GM12891 (cell line): Measurements from ENCODE around the gene PELI2. TPM values are rescaled to one million over a fixed set of nuclear protein-coding genes. Genes with fewer than 3 reads are reported as not detected.

Experiments
- DNase-seq: peaks from one replicate; pipeline ENCODE4 v3.0.0; 2011; ENCODE audit warnings: low spot score; ENCODE audit not compliant: insufficient read length
- FAIRE-seq: peaks from 2 replicates; lab custom pipeline; 2011; peaks lifted over from hg19 to GRCh38; lab: Jason Lieb, UNC
- PAX5 ChIP-seq: IDR thresholded peaks from 2 replicates; pipeline ENCODE4 v1.6.1; 2011; ENCODE audit warnings: low read length, moderate library complexity, mild to moderate bottlenecking; ENCODE audit not compliant: insufficient read depth, severe bottlenecking
- POLR2A ChIP-seq: IDR thresholded peaks from 2 replicates; pipeline ENCODE4 v1.6.1; 2011; ENCODE audit warnings: low read depth, low read length, control low read depth
- POLR2AphosphoS5 ChIP-seq: IDR thresholded peaks from 2 replicates; pipeline ENCODE4 v1.6.1; 2011; ENCODE audit warnings: low read depth, low read length, control low read depth
- POU2F2 ChIP-seq: IDR thresholded peaks from 2 replicates; pipeline ENCODE4 v1.6.1; 2011; ENCODE audit warnings: low read depth, mild to moderate bottlenecking, control low read depth, low read length, moderate library complexity
- SPI1 ChIP-seq: IDR thresholded peaks from 2 replicates; pipeline ENCODE4 v1.6.1; 2011; ENCODE audit warnings: low read depth, low read length, control low read depth
- TAF1 ChIP-seq: IDR thresholded peaks from 2 replicates; pipeline ENCODE4 v1.6.1; 2011; ENCODE audit warnings: low read depth, low read length, control low read depth
- polyA plus RNA-seq: library from polyadenylated mRNA; unstranded; fragments of >200 nt; gene quantifications from one replicate; pipeline ENCODE4 v1.2.1, GENCODE V29; 2012; ENCODE audit warnings: low read depth, missing spikeins, inconsistent platforms; ENCODE audit not compliant: missing spikeins

The PELI2 gene
- not detected for polyA plus RNA-seq

GRCh38 chr14:56117765-56118610 lies at the start of gene PELI2:
Gene PELI2 (plus strand): TSS chr14:56118411. CDS start chr14:56118661, 250 bp downstream.
- FAIRE-seq: peak; percentile 59
- peak; percentile 41 for DNase-seq
- TF ChIP-seq TAF1: no peak
- TF ChIP-seq POLR2AphosphoS5: no peak
- TF ChIP-seq SPI1: no peak
- no peak for TF ChIP-seq POLR2A
- TF ChIP-seq POU2F2: no peak
- TF ChIP-seq PAX5: no peak

GRCh38 chr14:56073799-56074198 lies 44.4 kb upstream of the PELI2 start:
- no peak for DNase-seq
- FAIRE-seq: no peak

GRCh38 chr14:56075301-56075700 lies 42.9 kb upstream of the PELI2 start:
- no peak for FAIRE-seq
- no peak for TF ChIP-seq TAF1
- no peak for TF ChIP-seq SPI1
- no peak for TF ChIP-seq PAX5
- TF ChIP-seq POLR2AphosphoS5: no peak
- no peak for TF ChIP-seq POLR2A
- TF ChIP-seq POU2F2: no peak
- no peak for DNase-seq

More at GRCh38 chr14:56073799-56074198, 44.4 kb upstream of the PELI2 start:
- TF ChIP-seq POLR2AphosphoS5 (no peak), POLR2A (no peak), POU2F2 (no peak), TAF1 (no peak), PAX5 (no peak), SPI1 (no peak)

- TF ChIP-seq PAX5 (no peak), POLR2AphosphoS5 (no peak), POU2F2 (no peak), POLR2A (no peak), SPI1 (no peak), TAF1 (no peak)
- DNase-seq (no peak), FAIRE-seq (no peak)
Observed at GRCh38 chr14:56081139-56081538, 37.1 kb upstream of the PELI2 start.

- DNase-seq: no peak
- no peak for TF ChIP-seq POU2F2
- no peak for TF ChIP-seq POLR2A
- no peak for TF ChIP-seq TAF1
- no peak for TF ChIP-seq POLR2AphosphoS5
- no peak for TF ChIP-seq PAX5
- no peak for TF ChIP-seq SPI1
- FAIRE-seq: no peak
Observed at GRCh38 chr14:56082880-56083279, 35.3 kb upstream of the PELI2 start.

- FAIRE-seq (no peak), DNase-seq (no peak)
- no peak for TF ChIP-seq POLR2AphosphoS5
- no peak for TF ChIP-seq POU2F2
- no peak for TF ChIP-seq POLR2A
- no peak for TF ChIP-seq TAF1
- no peak for TF ChIP-seq PAX5
- TF ChIP-seq SPI1: no peak
Observed at GRCh38 chr14:56085471-56085870, 32.7 kb upstream of the PELI2 start.

GRCh38 chr14:56087671-56088471 lies 30.3 kb upstream of the PELI2 start:
- TF ChIP-seq POU2F2: no peak
- DNase-seq: no peak
- no peak for FAIRE-seq

- DNase-seq (no peak), FAIRE-seq (no peak)
- TF ChIP-seq POLR2AphosphoS5 (no peak), PAX5 (no peak), TAF1 (no peak), POLR2A (no peak), SPI1 (no peak), POU2F2 (no peak)
Observed at GRCh38 chr14:56088941-56089340, 29.3 kb upstream of the PELI2 start.

- FAIRE-seq (no peak), DNase-seq (no peak)
- no peak for TF ChIP-seq POU2F2
- no peak for TF ChIP-seq SPI1
- TF ChIP-seq POLR2A: no peak
- TF ChIP-seq POLR2AphosphoS5: no peak
- no peak for TF ChIP-seq PAX5
- no peak for TF ChIP-seq TAF1
Observed at GRCh38 chr14:56092763-56093162, 25.4 kb upstream of the PELI2 start.

- DNase-seq (no peak), FAIRE-seq (no peak)
- TF ChIP-seq POLR2AphosphoS5 (no peak), TAF1 (no peak), SPI1 (no peak), POU2F2 (no peak), POLR2A (no peak)
Observed at GRCh38 chr14:56094076-56094475, 24.1 kb upstream of the PELI2 start.
